Activated CD8-positive, alpha-beta memory T cell treated with anti-CD3 and anti-CD28 coated beads, Interleukin-2, amount 50 U/mL, for 1 hour (primary cell): ENCODE results near the gene ITGBL1.

Experiments used
- DNase-seq: peaks from one replicate; pipeline ENCODE4 v3.0.0-alpha.2; 2020; ENCODE audit errors: extremely low read depth

Gene ITGBL1

GRCh38 chr13:101556676-101557123, 104.2 kb downstream of the ITGBL1 start:
- no peak for DNase-seq

- DNase-seq: no peak
Observed at GRCh38 chr13:101565317-101565716, 112.8 kb downstream of the ITGBL1 start.

- no peak for DNase-seq
Observed at GRCh38 chr13:101567841-101568240, 115.4 kb downstream of the ITGBL1 start.

GRCh38 chr13:101569807-101570206, 117.3 kb downstream of the ITGBL1 start:
- DNase-seq: no peak

- DNase-seq: no peak
Observed at GRCh38 chr13:101570410-101570809, 117.9 kb downstream of the ITGBL1 start.

- no peak for DNase-seq
Observed at GRCh38 chr13:101572456-101572855, 120.0 kb downstream of the ITGBL1 start.

GRCh38 chr13:101575581-101575980, 123.1 kb downstream of the ITGBL1 start:
- DNase-seq: no peak

- DNase-seq: no peak
Observed at GRCh38 chr13:101576455-101576854, 124.0 kb downstream of the ITGBL1 start.

- DNase-seq: no peak
Observed at GRCh38 chr13:101576977-101577376, 124.5 kb downstream of the ITGBL1 start.

GRCh38 chr13:101579281-101579802, 126.9 kb downstream of the ITGBL1 start:
- DNase-seq: no peak

- DNase-seq: no peak
Observed at GRCh38 chr13:101584331-101584730, 131.9 kb downstream of the ITGBL1 start.

GRCh38 chr13:101590479-101590878, 138.0 kb downstream of the ITGBL1 start:
- DNase-seq: no peak

- no peak for DNase-seq
Observed at GRCh38 chr13:101594936-101595335, 142.5 kb downstream of the ITGBL1 start.

GRCh38 chr13:101596803-101597202, 144.3 kb downstream of the ITGBL1 start:
- DNase-seq: no peak

GRCh38 chr13:101611491-101612475, 159.3 kb downstream of the ITGBL1 start:
- DNase-seq: no peak

- no peak for DNase-seq
Observed at GRCh38 chr13:101612735-101613134, 160.3 kb downstream of the ITGBL1 start.

GRCh38 chr13:101614491-101614890, 162.0 kb downstream of the ITGBL1 start:
- no peak for DNase-seq

- no peak for DNase-seq
Observed at GRCh38 chr13:101618440-101619187, 166.1 kb downstream of the ITGBL1 start.

- DNase-seq: no peak
Observed at GRCh38 chr13:101621099-101621498, 168.6 kb downstream of the ITGBL1 start.

GRCh38 chr13:101623470-101624209, 171.2 kb downstream of the ITGBL1 start:
- DNase-seq: no peak

- no peak for DNase-seq
Observed at GRCh38 chr13:101624210-101624922, 171.9 kb downstream of the ITGBL1 start.
